ENCODE data around the gene ALLC.

- TF ChIP-seq POLR2AphosphoS5 (IDR thresholded peaks at IDR 0.05; ENCODE audit: low read depth, low read length) (no peak), POLR2A (IDR thresholded peaks at IDR 0.05; ENCODE audit: low read depth, low read length) (no peak)
Measured at GRCh38 chr2:3674066-3674845, 16.3 kb downstream of the ALLC start.
